ENCODE results near the gene TSBP1.
A peak's percentile ranks its signal among the peaks of the same experiment; 100 is the strongest.

TSBP1 gene, protein sequence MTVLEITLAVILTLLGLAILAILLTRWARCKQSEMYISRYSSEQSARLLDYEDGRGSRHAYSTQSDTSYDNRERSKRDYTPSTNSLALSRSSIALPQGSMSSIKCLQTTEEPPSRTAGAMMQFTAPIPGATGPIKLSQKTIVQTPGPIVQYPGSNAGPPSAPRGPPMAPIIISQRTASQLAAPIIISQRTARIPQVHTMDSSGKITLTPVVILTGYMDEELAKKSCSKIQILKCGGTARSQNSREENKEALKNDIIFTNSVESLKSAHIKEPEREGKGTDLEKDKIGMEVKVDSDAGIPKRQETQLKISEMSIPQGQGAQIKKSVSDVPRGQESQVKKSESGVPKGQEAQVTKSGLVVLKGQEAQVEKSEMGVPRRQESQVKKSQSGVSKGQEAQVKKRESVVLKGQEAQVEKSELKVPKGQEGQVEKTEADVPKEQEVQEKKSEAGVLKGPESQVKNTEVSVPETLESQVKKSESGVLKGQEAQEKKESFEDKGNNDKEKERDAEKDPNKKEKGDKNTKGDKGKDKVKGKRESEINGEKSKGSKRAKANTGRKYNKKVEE

DNA sequence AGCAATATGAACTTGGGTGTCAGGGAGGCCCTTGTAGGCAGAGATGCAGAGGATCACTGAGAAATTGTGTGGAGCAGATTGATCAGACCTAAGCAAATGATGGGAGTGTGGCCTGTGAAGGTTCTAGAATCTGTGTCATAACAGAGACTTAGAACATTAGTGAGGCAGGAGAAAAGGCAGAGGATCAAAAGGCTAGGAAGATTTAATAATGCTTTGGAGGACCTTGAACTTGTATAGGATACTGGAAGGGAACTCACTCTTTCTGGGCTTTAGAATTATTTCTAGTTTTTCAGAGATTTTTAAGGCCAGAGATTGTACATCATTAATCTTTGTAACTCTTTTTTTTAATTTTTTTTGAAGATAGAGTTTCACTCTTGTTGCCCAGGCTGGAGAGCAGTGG lies at the start of gene TSBP1:
TSBP1 (minus strand) TSS at position 101 of the 400 bp plus-strand sequence. CDS start 197 bp downstream, outside the sequence.
- no peak for DNase-seq (ENCODE audit: low read depth)

DNA sequence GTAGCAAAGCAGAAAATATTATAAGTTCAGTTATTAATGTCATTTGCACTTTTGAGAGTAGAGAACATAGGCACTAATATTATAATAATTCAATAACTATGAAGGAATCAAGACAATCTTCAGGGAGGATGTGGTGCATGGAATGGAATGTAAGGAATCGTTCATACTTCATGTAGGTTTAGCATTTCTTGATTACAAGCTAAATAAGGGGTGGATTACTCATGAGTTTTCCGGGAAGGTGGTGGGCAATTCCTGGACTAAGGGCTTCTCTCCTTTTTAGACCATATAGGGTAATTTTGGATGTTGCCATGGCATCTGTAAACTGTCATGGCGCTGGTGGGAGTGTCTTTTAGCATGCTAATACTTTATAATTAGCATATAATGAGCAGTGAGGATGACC lies 44.3 kb upstream of the TSBP1 start:
- no peak for DNase-seq (ENCODE audit: low read depth)

DNA sequence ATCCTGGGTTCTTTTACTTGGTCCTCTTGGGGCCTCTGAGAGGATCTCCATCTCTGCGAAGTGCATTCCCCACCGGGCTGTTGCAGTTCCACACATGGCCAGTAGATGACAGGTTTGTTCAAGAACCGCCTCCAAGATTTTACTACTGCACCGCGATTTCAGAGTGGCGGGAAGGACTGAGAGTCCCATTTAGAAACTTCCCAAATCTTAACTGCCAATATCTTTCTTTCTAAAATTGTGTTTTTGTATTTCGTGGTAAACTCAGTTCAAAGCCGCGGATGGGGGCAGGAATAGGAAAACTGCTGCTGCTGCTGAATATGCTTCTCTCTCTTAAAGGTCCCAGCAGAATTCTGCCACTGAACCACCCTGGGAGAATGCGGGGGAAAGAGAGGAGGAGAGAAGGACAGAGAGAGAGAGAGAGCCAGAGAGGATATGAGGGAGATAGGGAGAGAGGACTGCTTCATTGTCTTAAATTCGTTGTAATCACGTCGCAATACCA lies 43.9 kb upstream of the TSBP1 start:
- DNase-seq (ENCODE audit: low read depth), result peak; percentile 49

DNA sequence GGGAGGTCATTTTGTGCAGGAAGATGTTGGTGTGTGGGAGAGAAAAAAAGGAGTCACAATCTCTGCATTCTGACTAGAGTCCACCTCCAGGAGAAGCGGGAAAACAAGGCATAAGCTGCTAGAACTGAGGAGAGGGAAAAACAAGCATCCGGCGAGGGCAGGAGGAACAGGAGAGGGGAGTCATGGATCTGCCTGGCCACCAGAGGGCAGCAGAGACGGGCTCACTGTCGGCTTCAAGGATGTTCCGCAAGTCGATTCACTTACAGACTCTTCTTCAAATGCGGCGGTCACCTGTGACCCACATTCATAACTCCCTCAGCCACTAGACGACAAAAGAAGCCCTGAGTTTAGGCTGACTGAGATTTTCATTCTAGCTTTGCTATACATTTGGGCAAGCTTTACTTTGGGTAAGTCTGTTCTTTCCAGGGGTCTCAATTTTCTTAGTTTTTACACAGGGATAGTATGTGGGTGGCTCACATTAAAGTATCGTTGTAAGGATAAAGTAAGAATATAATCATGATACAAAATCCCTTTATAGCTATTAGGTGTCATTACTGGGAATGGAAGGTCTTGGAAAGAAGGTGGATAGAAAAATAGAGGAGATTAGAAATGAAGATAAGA lies 41.8 kb upstream of the TSBP1 start:
- DNase-seq (ENCODE audit: low read depth), result peak; percentile 79

DNA sequence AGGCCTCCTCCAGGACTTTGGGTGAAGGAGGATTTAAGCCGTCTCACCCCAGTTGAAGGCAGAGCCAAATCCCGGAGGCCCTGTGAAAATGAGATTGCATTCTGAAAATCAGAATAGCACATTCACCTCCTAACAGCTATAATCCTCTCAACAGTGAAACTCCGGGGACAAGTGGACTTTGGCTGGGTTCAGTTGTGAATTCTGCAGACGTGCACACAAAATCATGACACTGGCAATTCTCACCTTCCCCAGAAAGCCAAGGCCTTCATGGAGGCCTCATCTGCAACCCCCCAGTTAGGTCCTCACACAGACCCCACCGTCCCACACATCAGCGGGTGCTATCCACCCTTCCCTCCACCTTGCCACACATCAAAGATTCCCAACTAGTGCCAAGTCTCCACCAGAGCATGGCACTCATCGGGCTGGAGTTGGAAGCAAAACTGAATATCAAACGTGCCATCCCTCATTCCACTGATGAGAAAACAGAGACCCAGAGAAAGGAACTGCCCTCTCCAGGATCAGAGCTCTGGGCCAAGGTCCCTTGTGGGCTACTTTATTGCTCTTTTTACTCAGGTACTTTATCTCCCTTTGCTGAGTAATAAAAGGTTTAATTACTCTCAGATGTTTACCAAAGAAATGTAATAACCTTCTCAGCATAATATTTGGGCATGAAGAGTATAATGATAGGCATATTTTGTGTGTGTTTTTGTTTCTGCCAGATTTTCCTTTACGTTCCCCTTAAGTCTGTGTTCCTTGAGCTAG lies 40.0 kb upstream of the TSBP1 start:
- no peak for DNase-seq (ENCODE audit: low read depth)

DNA sequence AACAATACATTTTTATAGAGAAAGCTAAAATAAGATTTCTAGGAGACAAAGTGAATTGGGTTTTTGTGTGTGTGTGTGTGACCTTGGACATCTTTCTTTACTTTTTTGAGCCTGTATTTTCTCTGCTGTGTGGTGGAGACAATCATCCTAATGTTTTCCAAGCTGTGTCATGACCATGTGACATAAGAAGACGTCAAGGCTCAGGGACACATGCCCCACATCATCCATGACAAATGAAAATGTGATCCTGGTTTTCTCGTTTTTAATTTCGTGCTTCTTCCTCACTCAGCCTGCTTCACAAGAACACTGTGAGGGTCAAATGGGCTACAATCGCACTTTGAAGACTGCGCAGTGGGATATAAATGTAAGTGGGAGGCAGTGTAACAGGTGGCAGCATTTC lies 39.2 kb upstream of the TSBP1 start:
- no peak for DNase-seq (ENCODE audit: low read depth)

DNA sequence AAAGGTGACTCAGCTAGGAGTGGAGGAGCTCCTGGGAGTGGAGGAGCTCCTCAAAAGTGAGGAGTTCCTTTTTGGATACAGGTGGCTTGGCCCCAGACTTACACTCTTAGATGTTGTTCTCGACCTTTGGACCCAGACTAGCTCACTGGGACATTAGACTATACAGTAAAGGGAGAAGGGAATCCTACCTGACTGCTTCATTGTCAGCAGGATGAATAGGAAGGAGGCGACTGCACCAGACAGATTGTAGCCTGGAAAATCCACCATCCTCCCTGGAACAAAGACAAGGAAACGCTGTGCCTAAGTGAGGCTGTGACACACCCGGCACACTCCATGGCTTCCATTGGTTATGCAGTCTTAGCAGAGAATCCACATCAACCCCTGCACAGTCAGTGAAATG lies 35.2 kb upstream of the TSBP1 start, which contains the start of gene BTNL2:
BTNL2 (minus strand) TSS at position 325 of the 400 bp plus-strand sequence; CDS start at position 267, 58 bp downstream.
- DNase-seq (ENCODE audit: low read depth), result no peak

DNA sequence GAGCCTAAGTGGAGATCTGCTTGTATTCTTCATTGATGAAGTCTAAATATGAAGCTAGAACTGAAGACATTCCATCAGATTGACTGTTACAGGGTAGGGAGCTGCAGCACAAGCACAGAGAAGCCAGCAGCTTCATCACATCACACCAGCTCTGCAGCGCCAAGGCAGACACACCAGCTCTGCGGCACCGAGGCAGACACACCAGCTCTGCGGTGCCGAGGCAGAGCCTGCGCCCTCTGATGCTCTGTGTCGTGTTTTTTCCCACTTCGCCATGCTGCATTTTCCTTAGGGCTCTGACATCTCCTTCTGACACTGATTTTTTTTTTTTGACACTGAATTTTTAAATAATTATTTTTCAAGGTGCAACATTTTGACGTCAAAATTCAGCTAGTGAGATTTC lies 34.5 kb upstream of the TSBP1 start:
- no peak for DNase-seq (ENCODE audit: low read depth)

DNA sequence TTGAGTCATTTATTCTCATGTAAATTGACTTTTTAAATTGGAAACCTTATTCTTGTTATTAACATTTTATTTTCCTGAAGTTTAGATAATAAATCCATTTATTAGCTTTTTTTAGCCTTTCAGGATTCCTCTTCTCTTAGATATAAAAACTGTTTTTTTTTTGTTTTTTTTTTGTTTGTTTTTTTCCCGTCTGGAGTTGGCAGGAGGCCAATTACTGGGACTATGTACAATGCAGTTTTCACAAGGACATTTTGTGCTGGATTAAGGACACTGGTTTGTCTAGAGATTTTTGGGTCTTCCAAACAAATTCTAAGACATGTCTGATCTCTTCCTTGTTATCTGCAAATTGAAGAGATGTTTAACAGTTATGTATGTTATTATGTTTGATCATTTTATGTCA lies 34.0 kb upstream of the TSBP1 start:
- no peak for DNase-seq (ENCODE audit: low read depth)

DNA sequence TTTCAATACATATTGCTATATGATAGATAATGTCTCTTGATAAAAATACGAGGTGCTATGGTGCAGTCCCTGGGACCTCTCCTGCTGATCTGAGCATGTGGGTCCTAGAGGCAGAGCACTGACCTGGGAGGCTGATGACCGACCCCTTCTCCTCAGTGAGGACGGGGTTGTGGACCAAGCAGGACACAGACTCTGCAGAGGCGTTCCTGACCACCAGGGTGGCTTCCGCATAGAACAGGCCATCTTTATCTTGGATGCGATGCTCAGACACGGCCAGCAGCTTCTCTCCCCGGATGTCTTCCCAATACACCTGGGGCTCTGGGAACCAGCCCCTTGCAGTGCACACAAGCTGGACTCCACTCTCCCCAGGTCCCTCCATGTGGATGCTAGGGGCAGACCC lies 31.1 kb upstream of the TSBP1 start:
- DNase-seq (ENCODE audit: low read depth), result no peak

DNA sequence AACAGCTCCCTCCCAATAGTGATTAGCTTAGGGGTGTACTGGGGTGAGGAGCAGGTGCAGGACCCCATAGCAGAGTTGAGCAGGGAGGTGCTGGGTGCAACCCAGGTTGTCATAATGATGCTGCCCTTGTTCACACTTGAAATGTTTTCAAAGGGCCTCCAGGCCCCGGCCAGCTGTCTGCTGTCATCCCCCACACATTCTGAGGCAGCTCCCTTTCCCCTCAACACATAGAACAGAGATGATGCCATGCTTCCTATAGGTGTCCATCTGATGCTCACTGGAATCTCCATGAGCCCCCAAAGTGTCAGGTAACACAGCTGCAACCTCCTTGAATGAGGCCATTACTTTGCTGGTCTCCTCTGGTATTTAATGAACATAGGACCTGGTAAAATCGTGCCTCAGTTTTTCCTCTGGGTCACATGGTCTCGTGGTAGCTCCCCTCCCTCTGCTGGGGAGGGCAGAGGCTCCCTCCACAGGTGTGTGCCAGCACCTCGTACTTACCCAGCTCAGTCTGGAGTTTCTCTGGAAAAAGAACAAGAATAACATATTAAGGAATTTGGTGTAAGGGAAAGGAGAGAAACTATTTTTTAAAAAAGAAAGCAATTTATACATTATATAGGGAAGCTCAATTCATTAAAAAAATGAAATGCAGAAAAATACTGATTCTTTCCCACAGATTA lies 29.7 kb upstream of the TSBP1 start:
- DNase-seq (ENCODE audit: low read depth), result no peak

DNA sequence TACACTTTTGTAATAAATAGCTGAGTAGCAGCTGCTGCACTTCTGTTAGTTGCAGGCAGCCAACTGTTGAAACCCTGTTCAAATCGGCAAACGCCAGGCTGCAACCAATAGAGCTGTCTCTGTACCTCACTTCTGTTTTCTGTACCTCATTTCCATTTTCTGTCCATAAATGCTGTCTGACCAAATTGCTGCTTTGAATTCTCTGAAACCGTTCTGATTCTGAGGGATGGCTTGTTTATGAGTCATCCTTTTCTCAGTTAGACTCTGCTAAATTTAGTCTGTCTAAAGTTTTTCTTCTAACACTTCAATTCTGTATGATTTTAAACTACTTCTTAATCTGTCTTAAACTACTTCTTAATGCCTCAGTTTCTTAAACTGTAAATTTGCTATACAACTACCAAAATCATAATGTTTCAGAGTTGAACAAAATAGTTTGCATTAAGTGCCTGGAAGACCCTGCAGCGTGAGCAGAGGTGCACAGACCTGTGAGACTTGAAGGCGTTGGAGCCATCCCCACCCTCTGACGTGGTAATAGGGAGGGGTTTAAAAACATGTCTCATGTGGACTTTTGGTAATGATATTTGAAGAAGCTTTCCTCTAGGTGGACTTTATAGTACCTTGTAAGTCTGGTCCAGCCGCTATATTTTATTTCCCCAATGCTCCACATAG lies 25.7 kb upstream of the TSBP1 start:
- no peak for DNase-seq (ENCODE audit: low read depth)

DNA sequence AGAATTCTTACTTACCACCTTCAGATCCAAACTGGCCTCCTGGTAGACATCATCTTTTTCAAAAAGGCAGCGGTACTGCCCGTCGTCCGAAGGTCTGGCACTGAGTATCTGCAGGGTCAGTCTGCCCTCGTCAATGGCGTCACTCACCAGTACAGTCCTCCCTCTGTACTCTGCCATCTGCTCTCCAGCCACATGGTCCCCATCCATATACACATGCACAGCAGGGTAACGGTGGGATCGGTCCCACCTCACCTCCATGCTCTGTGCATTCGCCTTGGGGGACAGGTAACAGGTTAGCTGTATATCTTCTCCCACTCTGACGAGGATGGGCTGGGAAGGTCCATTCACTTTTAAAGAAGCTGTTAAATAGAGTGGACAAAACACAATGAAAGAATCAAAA lies 24.3 kb upstream of the TSBP1 start:
- no peak for DNase-seq (ENCODE audit: low read depth)

DNA sequence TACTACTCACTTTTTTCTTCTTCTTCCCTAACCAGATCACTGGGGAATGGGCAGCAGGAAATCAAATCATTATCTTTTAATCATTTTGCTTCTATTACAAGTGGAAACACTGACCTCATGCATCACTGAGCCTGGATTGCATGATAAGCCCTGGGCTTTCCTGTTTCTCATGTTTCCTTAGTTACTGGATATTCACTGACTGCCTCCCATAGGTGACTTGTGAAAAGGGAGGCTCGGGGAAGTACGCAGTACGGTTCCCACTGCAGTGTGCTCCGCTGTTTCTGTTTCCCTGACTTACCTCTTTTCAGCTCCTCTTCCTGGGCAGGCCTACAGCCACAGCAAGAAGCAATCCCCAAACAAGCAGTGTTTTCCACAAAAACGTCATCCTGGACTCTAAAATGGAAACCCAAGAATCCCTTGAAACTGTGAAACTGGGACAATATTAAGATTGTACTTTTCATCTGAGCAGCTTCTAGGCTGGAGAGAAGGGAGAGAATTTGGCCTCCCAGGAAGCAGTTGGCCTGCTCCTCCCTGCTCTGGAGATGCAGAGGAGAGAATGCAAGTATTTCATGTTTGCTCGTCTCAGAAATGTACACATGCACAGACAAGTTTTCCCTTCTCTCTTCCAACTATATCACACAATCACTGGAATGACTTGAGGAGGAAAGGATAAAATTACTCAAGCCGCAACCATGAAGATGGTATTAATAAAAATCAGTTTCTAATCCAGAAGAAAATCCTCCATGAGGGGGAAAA lies 22.1 kb upstream of the TSBP1 start:
- no peak for DNase-seq (ENCODE audit: low read depth)

DNA sequence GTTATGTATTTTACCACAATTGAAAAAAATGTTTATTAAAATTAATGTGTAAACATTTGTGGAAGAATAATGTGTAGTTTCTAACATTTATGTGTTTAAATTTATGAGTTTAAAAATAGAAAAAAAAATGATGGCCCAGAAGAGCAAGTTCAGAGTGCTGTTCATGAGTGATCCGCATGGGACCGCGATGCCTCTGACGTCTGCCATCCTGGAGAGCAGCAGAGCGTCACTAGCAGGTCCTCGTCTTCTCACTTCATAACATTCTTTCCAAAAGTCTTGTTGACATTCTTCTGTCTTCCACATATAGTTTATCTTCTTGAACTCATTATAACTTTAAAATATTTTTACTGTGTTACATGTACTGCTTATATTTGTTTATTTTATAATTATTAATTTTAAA lies 19.8 kb upstream of the TSBP1 start:
- DNase-seq (ENCODE audit: low read depth), result no peak

DNA sequence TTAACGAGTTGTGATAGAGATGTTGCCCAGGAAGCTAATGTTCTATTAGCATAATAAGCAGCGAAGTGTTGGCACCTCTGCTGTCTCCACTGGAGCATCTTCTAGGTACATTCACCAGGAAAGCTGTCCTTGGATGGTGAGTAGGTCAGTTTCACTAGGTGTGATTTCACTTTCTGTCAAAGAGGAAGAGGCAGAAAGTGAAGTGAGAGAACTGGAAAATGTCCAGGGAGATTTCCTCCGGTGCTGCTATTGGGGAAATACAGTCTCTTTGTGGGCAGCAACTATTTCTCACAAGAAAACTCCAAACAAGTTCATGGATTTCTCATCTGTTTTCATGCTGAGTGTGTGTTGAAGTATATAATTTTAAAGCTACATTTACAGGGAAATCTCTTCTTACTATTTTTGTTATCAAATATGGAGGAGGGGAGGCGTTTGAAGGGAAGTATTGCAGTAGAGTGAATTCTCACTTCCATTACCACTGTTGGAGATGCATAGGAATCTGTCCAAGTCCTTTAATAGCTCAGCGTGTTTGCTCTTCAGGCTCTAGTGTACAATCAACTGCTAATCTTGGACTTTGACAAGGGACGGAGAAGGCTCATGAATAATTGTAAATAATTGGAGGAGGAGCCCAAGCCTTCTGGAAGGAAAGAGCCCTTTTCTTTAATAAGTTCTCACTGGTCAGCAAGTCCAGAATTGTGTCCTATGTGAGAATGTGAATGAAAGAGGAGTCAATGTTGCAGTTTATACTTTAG lies 16.1 kb upstream of the TSBP1 start:
- DNase-seq (ENCODE audit: low read depth), result no peak

DNA sequence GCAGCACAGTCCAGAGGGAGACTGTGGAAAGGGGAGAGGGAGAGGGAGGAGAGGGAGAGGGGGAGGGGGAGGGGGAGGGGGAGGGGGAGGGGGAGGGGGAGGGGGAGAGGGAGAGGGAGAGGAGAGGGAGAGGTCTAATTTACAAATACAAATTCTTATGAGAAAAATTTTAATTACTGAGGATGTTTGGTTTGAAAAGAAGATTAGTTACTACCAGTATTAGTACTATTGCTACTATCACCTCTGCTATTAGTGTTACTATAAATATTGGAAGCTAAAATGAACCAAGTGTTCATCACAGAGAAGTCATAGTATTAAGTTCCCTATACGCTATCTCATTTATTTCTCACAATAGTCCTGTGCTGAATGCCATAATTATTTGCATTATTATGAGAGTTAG lies 14.3 kb upstream of the TSBP1 start:
- no peak for DNase-seq (ENCODE audit: low read depth)

DNA sequence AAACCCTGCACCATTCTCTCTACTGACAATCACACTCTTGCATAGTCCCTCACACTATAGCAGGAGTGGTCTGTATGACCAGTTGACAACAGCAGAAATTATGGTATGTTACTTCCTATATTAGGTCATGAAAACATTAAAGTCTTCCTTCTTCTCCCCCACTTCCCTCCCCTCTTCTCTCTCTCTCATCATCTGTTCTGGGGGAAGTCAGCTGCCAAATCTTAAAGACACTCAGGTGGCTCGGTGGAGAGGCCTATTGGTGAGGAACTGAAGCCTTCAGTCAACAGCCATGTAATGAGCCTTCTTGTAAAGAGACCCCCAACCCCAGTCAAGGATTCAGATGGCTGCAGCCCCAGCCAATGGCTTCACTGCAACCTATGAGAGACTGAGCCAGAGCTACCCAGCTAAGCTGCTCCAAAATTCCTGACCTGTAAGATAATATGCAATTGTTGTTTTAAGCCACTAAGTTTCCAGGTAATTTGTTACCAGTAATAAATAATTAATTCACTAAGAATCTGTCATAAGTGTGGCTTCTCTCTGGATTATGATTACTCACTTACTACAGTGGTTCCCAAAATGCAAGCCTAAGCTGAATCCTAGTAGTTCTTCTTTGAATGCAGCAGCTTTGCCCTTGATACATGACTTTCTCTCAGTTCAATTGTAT lies 11.2 kb upstream of the TSBP1 start:
- no peak for DNase-seq (ENCODE audit: low read depth)

DNA sequence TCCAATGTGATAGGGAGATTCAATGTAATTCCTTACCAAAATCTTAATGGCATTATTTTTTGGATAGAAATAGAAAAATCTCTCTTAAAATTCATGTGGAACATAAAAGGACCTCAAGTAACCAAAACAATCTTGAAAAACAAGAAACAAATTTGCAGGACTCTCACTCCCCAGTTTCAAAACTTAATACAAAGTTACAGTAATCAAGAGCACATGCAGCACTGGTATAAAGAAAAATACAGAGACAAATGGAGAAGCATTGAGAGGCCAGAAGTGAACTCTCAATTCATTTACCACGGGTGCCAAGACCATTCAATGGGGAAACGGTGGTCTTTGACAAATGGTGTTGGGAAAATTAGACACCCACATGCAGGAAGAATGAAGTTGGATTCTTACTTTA lies 7.8 kb upstream of the TSBP1 start:
- DNase-seq (ENCODE audit: low read depth), result no peak
